GM23248 (cell line): Measurements from ENCODE around the gene LDLRAD4.

Experiments used
- EZH2 ChIP-seq: fragments of 200-600 bp; sonication (generic); IDR thresholded peaks from 2 replicates; pipeline ENCODE4 v1.6.1; 2018; ENCODE audit warnings: antibody characterized with exemption, mild to moderate bottlenecking; ENCODE audit not compliant: insufficient read depth, poor library complexity, severe bottlenecking
- EZH2phosphoT487 ChIP-seq: fragments of 200-600 bp; sonication (generic); IDR thresholded peaks from 2 replicates; pipeline ENCODE4 v1.6.1; 2018; ENCODE audit warnings: antibody characterized with exemption, moderate library complexity, mild to moderate bottlenecking, low read depth; ENCODE audit not compliant: insufficient read depth

DNA sequence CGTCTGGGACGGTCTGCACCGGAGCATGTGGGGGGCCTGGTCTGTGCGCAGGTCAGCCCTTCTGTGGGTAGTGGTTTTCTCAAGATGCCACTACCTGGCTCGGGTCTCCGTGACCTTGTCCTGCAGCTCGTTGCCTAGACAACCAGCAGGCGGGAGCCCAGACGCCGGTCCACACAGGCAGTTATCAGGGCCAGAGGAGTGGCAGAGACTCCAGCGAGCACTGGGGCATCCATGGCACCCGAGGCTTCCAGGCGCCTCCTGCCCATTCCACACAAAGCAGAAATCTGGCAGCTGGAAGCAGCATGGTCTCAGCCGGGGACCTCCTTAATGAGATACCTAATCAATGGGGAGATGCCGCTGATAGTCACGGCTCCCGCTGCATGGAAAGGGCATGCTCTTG lies 351.7 kb downstream of the LDLRAD4 start:
- TF ChIP-seq EZH2phosphoT487 = no peak
- no peak for TF ChIP-seq EZH2
